HG02884 (cell line): ENCODE results near the gene FARP1.

Experiments used
- ATAC-seq: cut with Tn5 transposase; IDR thresholded peaks from one replicate; pipeline ENCODE4 v1.9.1; 2021; ENCODE audit warnings: mild to moderate bottlenecking, moderate library complexity; ENCODE audit not compliant: unreplicated experiment

The FARP1 gene

GRCh38 chr13:98489446-98490194 lies 346.7 kb downstream of the FARP1 start:
- no peak for ATAC-seq

GRCh38 chr13:98490195-98490836 lies 347.4 kb downstream of the FARP1 start:
- ATAC-seq, result no peak

GRCh38 chr13:98490866-98491265 lies 348.0 kb downstream of the FARP1 start:
- ATAC-seq, result no peak

GRCh38 chr13:98492335-98493041 lies 349.6 kb downstream of the FARP1 start:
- ATAC-seq, result no peak

GRCh38 chr13:98493042-98493712 lies 350.3 kb downstream of the FARP1 start:
- no peak for ATAC-seq

- ATAC-seq, result no peak
Measured at GRCh38 chr13:98494769-98495168, 351.9 kb downstream of the FARP1 start.

- ATAC-seq, result no peak
Measured at GRCh38 chr13:98495627-98496478, 353.0 kb downstream of the FARP1 start.

GRCh38 chr13:98496479-98496791 lies 353.5 kb downstream of the FARP1 start:
- no peak for ATAC-seq

GRCh38 chr13:98496966-98497365 lies 354.1 kb downstream of the FARP1 start:
- no peak for ATAC-seq

GRCh38 chr13:98500963-98501421 lies 358.1 kb downstream of the FARP1 start:
- peak; percentile 84 for ATAC-seq

- ATAC-seq, result no peak
Measured at GRCh38 chr13:98503175-98504028, 360.5 kb downstream of the FARP1 start.

GRCh38 chr13:98504029-98504351 lies 361.1 kb downstream of the FARP1 start:
- ATAC-seq, result no peak

GRCh38 chr13:98504371-98504963 lies 361.6 kb downstream of the FARP1 start:
- peak; percentile 35 for ATAC-seq
